NOMO-1 treated with dmso at 0.1 percent for 144 hours (cell line): ENCODE measurements around the gene VTI1B.
A peak's percentile ranks its signal among the peaks of the same experiment; 100 is the strongest.

Experiments used
- DNase-seq: peaks from one replicate; lab custom pipeline; 2025; ENCODE audit not compliant: unreplicated experiment; lab: John Stamatoyannopoulos, UW

Gene VTI1B

DNA sequence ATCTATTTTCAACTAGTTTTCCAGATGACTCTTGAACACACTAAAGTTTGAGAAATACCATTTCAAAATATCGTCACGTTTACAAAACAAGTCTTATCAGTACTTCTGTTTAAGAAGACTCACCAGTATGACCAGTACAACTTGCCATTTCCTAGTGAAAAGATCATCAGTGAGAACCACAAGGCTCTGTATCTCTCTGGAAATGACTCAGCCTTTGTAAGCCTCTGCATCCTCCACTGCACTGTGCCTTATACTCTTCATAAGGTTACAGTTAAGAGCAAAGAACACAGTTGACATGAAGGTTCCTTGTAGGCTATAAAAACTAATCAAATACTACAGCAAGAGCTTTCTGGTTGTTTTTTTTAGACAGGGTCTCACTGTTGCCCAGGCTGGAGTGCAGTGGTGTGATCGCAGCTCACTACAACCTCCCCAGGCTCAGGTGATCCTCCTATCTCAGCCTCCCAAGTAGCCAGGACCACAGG, 5.7 kb upstream of the VTI1B start:
- no peak for DNase-seq

DNA sequence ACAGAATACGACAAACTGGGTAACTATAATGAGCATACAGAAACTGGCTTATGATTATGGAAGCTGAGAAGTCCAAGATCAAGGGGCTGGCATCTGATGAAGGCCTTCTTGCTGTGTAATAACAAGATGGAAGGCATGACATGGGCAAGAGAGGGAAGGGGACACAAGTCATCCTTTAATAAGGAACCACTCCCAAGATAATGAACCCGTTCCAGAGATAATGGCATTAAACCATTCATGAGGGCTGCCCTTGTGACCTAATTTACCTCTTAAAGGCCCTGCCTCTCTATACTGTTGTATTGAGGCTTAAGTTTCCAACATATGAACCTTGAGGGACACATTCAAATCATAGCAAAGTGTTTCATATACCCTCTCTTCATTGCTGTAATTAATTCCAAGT, 4.6 kb upstream of the VTI1B start:
- no peak for DNase-seq

- DNase-seq = no peak
These were observed 769 bp upstream of the VTI1B start for GRCh38 chr14:67675219-67675582.

GRCh38 chr14:67674139-67674479, 323 bp downstream of the VTI1B start:
- DNase-seq = peak; percentile 30

GRCh38 chr14:67673451-67673850, 981 bp downstream of the VTI1B start:
- no peak for DNase-seq

DNA sequence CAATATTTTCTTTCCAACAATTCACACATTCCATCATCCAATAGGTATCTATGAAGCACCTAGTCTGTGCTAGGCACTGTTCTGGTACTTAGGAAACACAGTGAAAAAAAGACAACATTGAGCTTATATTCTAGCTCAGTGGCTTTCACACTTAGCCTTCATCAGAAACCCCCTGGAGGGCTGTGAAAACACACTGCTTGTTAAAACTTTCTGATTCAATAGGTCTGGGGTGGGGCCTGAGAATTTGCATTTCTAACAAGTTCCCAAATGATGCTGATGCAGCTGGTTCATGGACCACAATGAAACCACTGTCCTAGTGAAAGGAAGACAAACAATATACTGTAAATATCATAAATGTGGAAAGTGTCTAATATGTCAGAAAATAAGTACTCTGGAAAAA, 5.9 kb downstream of the VTI1B start:
- DNase-seq = no peak

GRCh38 chr14:67666750-67667449, 7.5 kb downstream of the VTI1B start:
- no peak for DNase-seq

GRCh38 chr14:67665868-67666267, 8.6 kb downstream of the VTI1B start:
- no peak for DNase-seq

- no peak for DNase-seq
These were observed 10.8 kb downstream of the VTI1B start for GRCh38 chr14:67663633-67664032.

GRCh38 chr14:67653651-67654280, 20.7 kb downstream of the VTI1B start:
- DNase-seq = no peak

- DNase-seq = no peak
These were observed 22.2 kb downstream of the VTI1B start for GRCh38 chr14:67652189-67652588.

DNA sequence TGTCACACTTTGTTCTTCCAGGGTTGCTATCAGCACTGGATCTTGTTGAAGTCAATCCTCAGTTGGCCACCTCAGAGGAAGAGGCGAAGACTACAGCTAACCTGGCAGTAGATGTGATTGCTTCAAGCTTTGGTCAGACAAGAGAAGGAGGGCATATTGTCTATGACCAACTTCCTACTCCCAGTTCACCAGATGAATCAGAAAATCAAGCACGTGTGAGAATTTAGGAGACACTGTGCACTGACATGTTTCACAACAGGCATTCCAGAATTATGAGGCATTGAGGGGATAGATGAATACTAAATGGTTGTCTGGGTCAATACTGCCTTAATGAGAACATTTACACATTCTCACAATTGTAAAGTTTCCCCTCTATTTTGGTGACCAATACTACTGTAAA, 23.7 kb downstream of the VTI1B start:
- no peak for DNase-seq

- no peak for DNase-seq
These were observed 24.3 kb downstream of the VTI1B start for GRCh38 chr14:67650151-67650550.

- no peak for DNase-seq
These were observed 28.3 kb downstream of the VTI1B start for GRCh38 chr14:67646131-67646530.

DNA sequence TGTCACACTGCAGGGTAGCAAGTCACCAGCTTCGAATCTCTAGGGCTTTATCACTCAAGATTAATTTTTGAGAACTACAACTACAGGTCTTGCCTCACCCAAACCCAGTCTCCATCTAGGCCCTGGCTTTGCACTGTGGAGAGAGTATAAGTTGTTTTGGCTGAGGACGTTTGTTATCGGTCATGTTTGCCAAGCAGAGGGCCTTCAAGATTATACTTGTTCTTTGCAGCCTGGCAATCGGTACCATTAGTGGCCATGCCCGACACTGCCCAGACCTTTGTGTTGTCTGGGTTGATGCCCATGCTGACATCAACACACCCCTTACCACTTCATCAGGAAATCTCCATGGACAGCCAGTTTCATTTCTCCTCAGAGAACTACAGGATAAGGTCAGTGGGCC, 29.0 kb downstream of the VTI1B start:
- DNase-seq = no peak

- no peak for DNase-seq
These were observed 30.0 kb downstream of the VTI1B start for GRCh38 chr14:67644428-67644827.

GRCh38 chr14:67643713-67644112, 30.7 kb downstream of the VTI1B start:
- DNase-seq = no peak

DNA sequence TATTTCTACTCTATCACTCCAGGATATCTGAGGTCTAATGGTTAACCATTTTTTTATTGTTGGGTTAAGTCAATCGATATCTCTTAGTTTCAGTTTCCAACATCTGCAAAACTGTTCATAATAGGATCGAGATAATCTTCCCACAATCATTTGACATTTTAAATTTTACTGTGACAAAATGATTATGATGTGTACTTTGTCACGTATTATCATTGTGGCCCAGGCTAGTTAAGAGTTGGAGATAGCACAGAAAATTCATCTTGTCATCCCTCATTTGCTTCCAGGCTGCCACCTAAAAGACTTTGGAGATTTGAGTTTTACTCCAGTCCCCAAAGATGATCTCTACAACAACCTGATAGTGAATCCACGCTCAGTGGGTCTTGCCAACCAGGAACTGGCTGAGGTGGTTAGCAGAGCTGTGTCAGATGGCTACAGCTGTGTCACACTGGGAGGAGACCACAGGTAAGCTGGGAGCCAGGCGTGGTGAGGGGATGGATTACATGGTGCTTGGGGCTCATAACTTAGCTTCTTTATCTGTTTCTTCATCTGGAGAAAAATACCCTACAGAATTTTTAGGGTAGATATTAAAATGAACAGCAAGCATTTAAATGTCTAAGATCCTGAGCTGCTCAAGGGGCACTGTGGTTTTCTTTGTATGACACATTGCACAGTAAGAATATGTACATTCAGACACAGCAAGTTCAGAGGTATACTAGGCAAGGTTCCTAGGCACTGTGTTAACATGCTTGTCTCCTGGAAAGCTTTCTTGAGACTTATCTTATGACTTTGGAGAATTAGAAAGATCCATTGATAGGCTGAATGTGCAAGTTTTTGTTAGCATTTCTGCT, 32.3 kb downstream of the VTI1B start:
- DNase-seq = no peak

GRCh38 chr14:67641480-67641879, 33.0 kb downstream of the VTI1B start:
- DNase-seq = no peak

- DNase-seq = no peak
These were observed 35.8 kb downstream of the VTI1B start for GRCh38 chr14:67638642-67639041.

- DNase-seq = no peak
These were observed 38.0 kb downstream of the VTI1B start for GRCh38 chr14:67636361-67636919.
